H9 (cell line): ENCODE results near the gene SIPA1L3. TPM values are rescaled to one million over a fixed set of nuclear protein-coding genes. Genes with fewer than 3 reads are reported as not detected.

Experiments
- DNase-seq: peaks from one replicate; pipeline ENCODE4 v3.0.0-alpha.2; 2017
- H2AFZ ChIP-seq: one replicate; pipeline ENCODE4 v1.6.1; 2013; ENCODE audit warnings: mild to moderate bottlenecking, low read length, control low read depth, moderate library complexity
- H2AK5ac ChIP-seq: 2 replicates; pipeline ENCODE4 v1.6.1; 2013; ENCODE audit warnings: low read length, control low read depth, mixed read lengths; ENCODE audit not compliant: insufficient read length
- H2BK120ac ChIP-seq: one replicate; pipeline ENCODE4 v1.6.1; 2013; ENCODE audit warnings: low read depth, mild to moderate bottlenecking, low read length, control low read depth, inconsistent platforms; ENCODE audit not compliant: poor library complexity, severe bottlenecking
- H2BK12ac ChIP-seq: 2 replicates; pipeline ENCODE4 v1.6.1; 2013; ENCODE audit warnings: low read length, control low read depth, mixed read lengths, low read depth; ENCODE audit not compliant: insufficient read length
- H2BK15ac ChIP-seq: 2 replicates; pipeline ENCODE4 v1.6.1; 2013; ENCODE audit warnings: low read depth, low read length, control low read depth
- H2BK20ac ChIP-seq: one replicate; pipeline ENCODE4 v1.6.1; 2013; ENCODE audit warnings: low read depth, mild to moderate bottlenecking, low read length, control low read depth, inconsistent platforms; ENCODE audit not compliant: poor library complexity, severe bottlenecking
- H2BK5ac ChIP-seq: 2 replicates; pipeline ENCODE4 v1.6.1; 2013; ENCODE audit warnings: low read length, control low read depth, mixed read lengths; ENCODE audit not compliant: insufficient read length
- H3K14ac ChIP-seq: 2 replicates; pipeline ENCODE4 v1.6.1; 2013; ENCODE audit warnings: low read length, control low read depth; ENCODE audit not compliant: insufficient read depth
- H3K18ac ChIP-seq: 2 replicates; pipeline ENCODE4 v1.6.1; 2013; ENCODE audit warnings: low read depth, mild to moderate bottlenecking, mixed read lengths, low read length, control low read depth; ENCODE audit not compliant: insufficient read length
- H3K23ac ChIP-seq: 2 replicates; pipeline ENCODE4 v1.6.1; 2013; ENCODE audit warnings: low read length, control low read depth, mixed read lengths, low read depth; ENCODE audit not compliant: insufficient read length
- H3K23me2 ChIP-seq: 2 replicates; pipeline ENCODE4 v1.6.1; 2013; ENCODE audit warnings: low read depth, mild to moderate bottlenecking, mixed read lengths, low read length, control low read depth; ENCODE audit not compliant: insufficient read length, poor library complexity, severe bottlenecking
- H3K27ac ChIP-seq: 2 replicates; pipeline ENCODE4 v1.5.1; 2013; ENCODE audit warnings: low read length, control low read depth, mixed read lengths, low read depth; ENCODE audit not compliant: insufficient read length
- H3K27me3 ChIP-seq: 2 replicates; pipeline ENCODE4 v1.6.1; 2013; ENCODE audit warnings: low read length, control low read depth, inconsistent platforms; ENCODE audit not compliant: insufficient read depth
- H3K4ac ChIP-seq: 2 replicates; pipeline ENCODE4 v1.6.1; 2013; ENCODE audit warnings: low read depth, mild to moderate bottlenecking, control low read depth, inconsistent platforms, low read length, moderate library complexity
- H3K4me1 ChIP-seq: 2 replicates; pipeline ENCODE4 v1.6.1; 2013; ENCODE audit warnings: low read length, control low read depth, inconsistent platforms; ENCODE audit not compliant: insufficient read depth
- H3K4me2 ChIP-seq: 2 replicates; pipeline ENCODE4 v1.6.1; 2013; ENCODE audit warnings: low read length, control low read depth, mixed read lengths; ENCODE audit not compliant: insufficient read length, insufficient read depth
- H3K56ac ChIP-seq: 2 replicates; pipeline ENCODE4 v1.6.1; 2013; ENCODE audit warnings: low read depth, mild to moderate bottlenecking, mixed read lengths, low read length, control low read depth; ENCODE audit not compliant: insufficient read length
- H3K79me1 ChIP-seq: 2 replicates; pipeline ENCODE4 v1.6.1; 2013; ENCODE audit warnings: low read depth, mild to moderate bottlenecking, moderate library complexity, low read length, control low read depth, inconsistent platforms; ENCODE audit not compliant: insufficient read depth, poor library complexity, severe bottlenecking
- H3K79me2 ChIP-seq: 2 replicates; pipeline ENCODE4 v1.6.1; 2013; ENCODE audit warnings: low read length, control low read depth, inconsistent platforms; ENCODE audit not compliant: insufficient read depth
- H3K9ac ChIP-seq: 2 replicates; pipeline ENCODE4 v1.6.1; 2013; ENCODE audit warnings: low read length, control low read depth, mixed read lengths; ENCODE audit not compliant: insufficient read length; ENCODE audit errors: extremely low read depth
- H3K9me3 ChIP-seq: one replicate; pipeline ENCODE4 v1.6.1; 2013; ENCODE audit warnings: low read depth, low read length, inconsistent platforms; ENCODE audit not compliant: control insufficient read depth
- H3T11ph ChIP-seq: one replicate; pipeline ENCODE4 v1.6.1; 2013; ENCODE audit warnings: mild to moderate bottlenecking, low read length, control low read depth, inconsistent platforms
- H4K20me1 ChIP-seq: one replicate; pipeline ENCODE4 v1.6.1; 2013; ENCODE audit not compliant: control insufficient read depth, insufficient read length, insufficient read depth
- H4K5ac ChIP-seq: 2 replicates; pipeline ENCODE4 v1.6.1; 2013; ENCODE audit warnings: low read depth, mild to moderate bottlenecking, mixed read lengths, low read length, control low read depth; ENCODE audit not compliant: insufficient read length
- H4K8ac ChIP-seq: replicated peaks from 2 replicates; pipeline ENCODE4 v1.6.1; 2013; ENCODE audit warnings: low read length, control low read depth, mixed read lengths, low read depth; ENCODE audit not compliant: insufficient read length
- H4K91ac ChIP-seq: 2 replicates; pipeline ENCODE4 v1.6.1; 2013; ENCODE audit warnings: low read depth, mild to moderate bottlenecking, moderate library complexity, mixed read lengths, low read length, control low read depth; ENCODE audit not compliant: insufficient read length
- H3K27ac Mint-ChIP-seq, 3 experiments: 2 replicates in 2 of 3; 3 replicates in 1 of 3; pipeline ENCODE4 v1.8.0; 2020 to 2021; ENCODE audit warnings: mixed read lengths in 3 of 3, mild to moderate bottlenecking in 1 of 3, moderate library complexity in 1 of 3
- H3K27me3 Mint-ChIP-seq: 2 replicates; pipeline ENCODE4 v1.8.0; 2021; ENCODE audit warnings: low read depth, mild to moderate bottlenecking, moderate library complexity, mixed read lengths
- H3K36me3 Mint-ChIP-seq, 3 experiments: 2 replicates in 2 of 3; 3 replicates in 1 of 3; pipeline ENCODE4 v1.8.0; 2020 to 2021; ENCODE audit warnings: low read depth in 3 of 3, mixed read lengths in 3 of 3; ENCODE audit not compliant: insufficient read depth in 1 of 3
- H3K4me1 Mint-ChIP-seq, 2 experiments: 2 replicates each; pipeline ENCODE4 v1.8.0; 2020; ENCODE audit warnings: mixed read lengths in 2 of 2
- H3K4me3 Mint-ChIP-seq, 2 experiments: 2 replicates in 1 of 2; 3 replicates in 1 of 2; pipeline ENCODE4 v1.8.0; 2020 to 2021; ENCODE audit warnings: mild to moderate bottlenecking in 2 of 2, mixed read lengths in 2 of 2, moderate library complexity in 1 of 2
- H3K9me3 Mint-ChIP-seq, 2 experiments: 2 replicates in 1 of 2; 3 replicates in 1 of 2; pipeline ENCODE4 v1.8.0; 2020; ENCODE audit warnings: mild to moderate bottlenecking in 2 of 2, mixed read lengths in 2 of 2, moderate library complexity in 1 of 2
- CTCF ChIP-seq: fragments of 200-600 bp; sonication (generic); conservative IDR thresholded peaks from 3 replicates; pipeline ENCODE4 v1.8.0; 2021; ENCODE audit warnings: antibody characterized with exemption, mild to moderate bottlenecking
- WGBS: extraction: QIAGEN DNeasy Blood & Tissue Kit; methylation state at CpG from one replicate; pipeline ENCODE4 v1.1.7; 2013; ENCODE audit warnings: missing lambda C conversion rate, low lambda C conversion rate, mixed read lengths; ENCODE audit not compliant: insufficient read length; ENCODE audit errors: extremely low coverage; 5-methylcytosine and 5-hydroxymethylcytosine counted together
- total RNA-seq: library from RNA; stranded (reverse); gene quantifications from 2 replicates; pipeline ENCODE4 v1.2.1, GENCODE V29; 2021

SIPA1L3 gene
- total RNA-seq, 1 experiment from 2014 or later, result 40.1 TPM

DNA sequence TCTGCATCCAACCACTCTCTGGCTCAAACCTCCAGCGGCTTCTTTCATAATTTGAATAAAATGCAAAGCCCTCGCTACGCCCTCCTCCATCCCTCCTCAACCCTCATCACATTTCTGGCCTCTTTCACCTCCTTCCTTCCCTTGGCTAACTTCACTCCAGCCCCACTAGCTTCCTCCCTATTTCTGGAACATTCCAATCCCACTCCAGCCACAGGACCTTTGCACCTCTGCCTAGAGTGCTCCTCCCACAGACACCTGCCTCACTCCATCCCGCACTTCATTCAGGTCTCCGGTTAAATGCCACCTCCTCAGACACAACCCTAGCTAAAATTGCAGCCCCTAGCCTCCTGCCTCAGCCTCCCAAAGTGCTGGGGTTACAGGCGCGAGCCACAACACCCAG is 324.9 kb downstream of the SIPA1L3 start:
- Histone ChIP-seq H3K18ac (no peak overlapping the region), H3K4me1 (0 out of 2 replicates have a peak, but pooled peaks cover 2% of the 10 kb centered on the region), H2BK15ac (no peak overlapping the region), H2BK5ac (no peak overlapping the region), H4K5ac (no peak overlapping the region), H2AK5ac (no peak overlapping the region), H3K9ac (no peak overlapping the region), H4K8ac (no peak overlapping the region), H3K27me3 (no peaks in the 10 kb centered on the region; the same call in 1 of the 2 replicates), H4K20me1 (peaks cover 2% of the 10 kb centered on the region), H3K79me1 (no peaks in the 10 kb centered on the region), H3K23ac (no peak overlapping the region), H2BK20ac (no peak overlapping the region), H3K9me3 (no peaks in the 10 kb centered on the region), H3K56ac (no peak overlapping the region), H3K4ac (no peak overlapping the region), H4K91ac (no peak overlapping the region), H2BK120ac (no peak overlapping the region), H3K4me2 (no peak overlapping the region), H3K79me2 (no peaks in the 10 kb centered on the region), H3K23me2 (peaks cover 6% of the 10 kb centered on the region), H2AFZ (no peak overlapping the region), H3K27ac (no peak overlapping the region), H2BK12ac (no peak overlapping the region), H3K14ac (no peak overlapping the region), H3T11ph (no peak overlapping the region)
- Mint-ChIP-seq H3K27me3 (peaks cover 64% of the 10 kb centered on the region), H3K9me3 (no peaks in the 10 kb centered on the region; a peak in 1 of 5 replicates), H3K36me3 (no peaks in the 10 kb centered on the region), H3K4me1 (peaks cover 15 to 21% of the 10 kb centered on the region in 2 experiments), H3K4me3 (peak overlapping the region in 1 of 2 experiments; percentile 11; a peak in 2 of 5 replicates), H3K27ac (no peak overlapping the region)
- WGBS, result no CpG with 5 or more reads among the region's 7 CpGs
- no peak for TF ChIP-seq CTCF
- no peak for DNase-seq
